Naive thymus-derived CD8-positive, alpha-beta T cell (primary cell): ENCODE results near the gene SULT4A1. TPM values are rescaled to one million over a fixed set of nuclear protein-coding genes. Genes with fewer than 3 reads are reported as not detected.

Source experiments
- ATAC-seq, 2 donors: fragments of 150-1000 bp; cut with Tn5 transposase in 1 of 2; sonication (Bioruptor Pico), chemical (Tn5 transposase) in 1 of 2; 1 replicate in 1 of 2; 2 replicates in 1 of 2; pipeline ENCODE4 v1.10.0; 2021; ENCODE audit warnings: mild to moderate bottlenecking in 2 of 2, moderate library complexity in 2 of 2
- POLR2A ChIA-PET: fragments of 350-600 bp; sonication (Branson Sonifier 250); formaldehyde crosslinking; loops from one replicate; lab custom pipeline; 2021; ENCODE audit warnings: antibody characterized with exemption; lab: Charles Lee
- DNase-seq, 10 donors: peaks; one replicate each; pipeline versions ENCODE4 v3.0.0 to v3.0.0-alpha.2; 2020 to 2022
- H3K27ac Mint-ChIP-seq, 10 donors: one replicate each; pipeline ENCODE4 v1.8.0; 2020 to 2022; ENCODE audit warnings: mild to moderate bottlenecking in 10 of 10, mixed read lengths in 10 of 10, moderate library complexity in 4 of 10, inconsistent platforms in 1 of 10
- H3K27me3 Mint-ChIP-seq, 5 donors: one replicate each; pipeline ENCODE4 v1.8.0; 2021 to 2022; ENCODE audit warnings: mixed read lengths in 5 of 5
- H3K36me3 Mint-ChIP-seq, 3 donors: one replicate each; pipeline ENCODE4 v1.8.0; 2020 to 2022; ENCODE audit warnings: mixed read lengths in 3 of 3, mild to moderate bottlenecking in 2 of 3, inconsistent platforms in 1 of 3
- H3K4me1 Mint-ChIP-seq, 4 donors: one replicate each; pipeline ENCODE4 v1.8.0; 2021 to 2022; ENCODE audit warnings: mixed read lengths in 4 of 4
- H3K4me3 Mint-ChIP-seq, 10 donors: one replicate each; pipeline ENCODE4 v1.8.0; 2020 to 2022; ENCODE audit warnings: mild to moderate bottlenecking in 10 of 10, mixed read lengths in 10 of 10, moderate library complexity in 6 of 10, inconsistent platforms in 1 of 10
- H3K9me3 Mint-ChIP-seq, 9 donors: one replicate each; pipeline ENCODE4 v1.8.0; 2020 to 2022; ENCODE audit warnings: mixed read lengths in 9 of 9, mild to moderate bottlenecking in 3 of 9, inconsistent platforms in 1 of 9, moderate library complexity in 1 of 9
- polyA plus RNA-seq, 3 donors: library from polyadenylated mRNA; unstranded; fragments of 300-500 nt; fragmentation: Illumina TruSeq; gene quantifications; one replicate each; pipeline ENCODE4 v1.2.3, GENCODE V29; 2021
- total RNA-seq, 8 experiments: library from RNA in 2 of 8; stranded (reverse) in 2 of 8; gene quantifications; one replicate each; pipeline ENCODE4 v1.2.3 and lab custom pipeline; 2021 to 2026

Gene SULT4A1
- total and polyA plus RNA-seq, 5 experiments from 2014 or later, result not detected

DNA sequence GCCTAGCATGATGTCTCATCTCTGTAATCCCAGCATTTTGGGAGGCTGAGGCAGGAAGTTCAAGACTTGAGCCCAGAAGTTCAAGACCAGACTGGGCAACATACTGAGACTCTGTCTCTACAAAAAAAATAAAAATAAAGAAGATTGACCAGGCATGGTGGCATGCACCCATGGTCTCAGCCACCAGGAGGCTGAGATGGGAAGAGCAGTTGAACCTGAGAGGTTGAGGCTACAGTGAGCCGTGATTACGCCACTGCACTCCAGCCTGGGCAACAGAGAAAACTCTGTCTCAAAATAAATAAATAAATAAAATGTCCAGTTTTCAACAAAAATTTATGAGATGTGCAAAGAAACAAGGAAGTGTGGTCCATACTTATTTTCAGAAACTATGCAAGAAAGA lies 78.5 kb downstream of the SULT4A1 start:
- DNase-seq (no peak), ATAC-seq (no peak)
- no peaks in the 10 kb centered on the region for H3K4me1 Mint-ChIP-seq
- POLR2A ChIA-PET, result no interaction called here
- no peak overlapping the region for H3K27ac Mint-ChIP-seq
- peaks cover 0 to 6% (median 6%) of the 10 kb centered on the region in 3 donors for H3K36me3 Mint-ChIP-seq
- no peaks in the 10 kb centered on the region for H3K9me3 Mint-ChIP-seq
- H3K4me3 Mint-ChIP-seq, result no peak overlapping the region
- peaks cover 5 to 15% (median 6%) of the 10 kb centered on the region in 5 donors for H3K27me3 Mint-ChIP-seq

DNA sequence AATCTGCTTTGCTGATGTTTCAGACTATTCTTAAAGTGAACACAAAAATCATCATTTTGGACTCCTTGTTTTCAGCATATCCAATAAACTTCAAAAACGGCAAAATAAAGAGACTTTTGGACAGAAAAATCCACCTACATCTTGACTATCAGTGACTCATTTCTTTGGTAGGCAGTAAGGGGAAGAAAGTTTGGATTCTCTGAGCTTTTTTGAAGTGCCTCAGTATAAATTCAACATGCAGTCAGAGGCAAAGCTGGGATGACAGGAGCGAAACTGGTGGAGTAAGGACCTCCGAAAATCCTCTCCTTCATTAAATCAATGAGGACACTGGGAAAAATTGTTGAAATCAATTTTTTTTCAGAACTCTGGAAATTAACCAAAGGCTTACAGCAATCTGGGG lies 79.9 kb downstream of the SULT4A1 start:
- DNase-seq, result no peak
- Mint-ChIP-seq H3K4me3 (no peak overlapping the region), H3K9me3 (no peaks in the 10 kb centered on the region), H3K27me3 (peaks cover 5 to 15% (median 6%) of the 10 kb centered on the region in 5 donors), H3K4me1 (no peaks in the 10 kb centered on the region), H3K36me3 (peaks cover 0 to 6% (median 6%) of the 10 kb centered on the region in 3 donors), H3K27ac (no peak overlapping the region)
- POLR2A ChIA-PET, result no interaction called here
- no peak for ATAC-seq

DNA sequence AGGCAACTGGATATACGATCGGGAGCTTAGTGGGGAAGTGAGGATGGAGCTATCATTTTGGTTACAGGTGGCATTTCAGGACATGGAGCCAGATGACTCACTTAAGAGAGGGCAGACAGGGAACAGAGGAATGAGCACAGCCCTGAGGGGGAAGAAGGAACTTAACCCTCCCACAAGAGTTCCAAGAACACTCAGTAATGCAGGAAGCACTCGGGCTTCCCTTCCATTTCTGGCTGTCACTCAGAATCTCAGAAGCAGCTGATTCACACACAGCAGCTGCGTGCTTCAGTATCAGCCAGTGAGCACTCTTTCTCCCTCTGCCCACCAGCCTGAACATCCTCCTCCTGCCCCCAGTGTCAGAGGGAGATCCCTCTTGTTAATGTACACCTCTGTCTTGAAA lies 85.0 kb downstream of the SULT4A1 start:
- POLR2A ChIA-PET, result no interaction called here
- no peak for DNase-seq
- H3K27me3 Mint-ChIP-seq, result peaks cover 0 to 13% (median 12%) of the 10 kb centered on the region in 5 donors

GRCh38 chr22:43776081-43776670 lies 86.1 kb downstream of the SULT4A1 start:
- no peak for DNase-seq
- no peak for ATAC-seq
- H3K4me3 Mint-ChIP-seq, result no peak overlapping the region
- no peak overlapping the region for H3K27ac Mint-ChIP-seq
- POLR2A ChIA-PET, result no interaction called here
- peaks cover 0 to 15% (median 12%) of the 10 kb centered on the region in 5 donors for H3K27me3 Mint-ChIP-seq
- no peaks in the 10 kb centered on the region for H3K9me3 Mint-ChIP-seq
- H3K36me3 Mint-ChIP-seq, result peaks cover 0 to 6% (median 6%) of the 10 kb centered on the region in 3 donors
- no peaks in the 10 kb centered on the region for H3K4me1 Mint-ChIP-seq

More for the DNA sequence above, 85.0 kb downstream of the SULT4A1 start:
- Mint-ChIP-seq H3K27ac (no peak overlapping the region), H3K9me3 (no peaks in the 10 kb centered on the region), H3K36me3 (peaks cover 0 to 6% (median 6%) of the 10 kb centered on the region in 3 donors), H3K4me1 (no peaks in the 10 kb centered on the region), H3K4me3 (no peak overlapping the region)
- ATAC-seq, result no peak

Other genes starting within 250 kb of the SULT4A1 start
- 1 to 10 TPM in 1 of 2 experiments, under 1 TPM in 1; 0.58 to 1.7 TPM for gene EFCAB6, start 50.2 kb downstream of the SULT4A1 start, total RNA-seq
- gene EFCAB6, start 50.2 kb downstream of the SULT4A1 start, polyA plus RNA-seq, result under 1 TPM in 1 of 3 donors, not detected in 2; 0.14 TPM
- not detected for gene PNPLA5, start 29.5 kb upstream of the SULT4A1 start, total RNA-seq
- not detected for gene PNPLA5, start 29.5 kb upstream of the SULT4A1 start, polyA plus RNA-seq
- gene PNPLA3, start 61.3 kb upstream of the SULT4A1 start, total RNA-seq, result under 1 TPM; 0.60 to 0.63 TPM
- gene PNPLA3, start 61.3 kb upstream of the SULT4A1 start, polyA plus RNA-seq, result not detected
- gene SAMM50, start 92.9 kb upstream of the SULT4A1 start, total RNA-seq, result 10 to 100 TPM; 37.7 to 38.1 TPM
- 10 to 100 TPM; 70.2 to 71.6 (median 70.5) TPM for gene SAMM50, start 92.9 kb upstream of the SULT4A1 start, polyA plus RNA-seq
- gene PARVB, start 161.8 kb upstream of the SULT4A1 start, total RNA-seq, result 1 to 10 TPM; 6.9 to 7.0 TPM
- under 1 TPM in 1 of 3 donors, not detected in 2; 0.91 TPM for gene PARVB, start 161.8 kb upstream of the SULT4A1 start, polyA plus RNA-seq